H1 (cell line): ENCODE results near the gene RMND1. TPM values are rescaled to one million over a fixed set of nuclear protein-coding genes. Genes with fewer than 3 reads are reported as not detected.

Experiments used
- CTCF ChIA-PET: fragments of 300-600 bp; sonication (Branson Sonifier 250); formaldehyde crosslinking; loops from one replicate; lab custom pipeline; 2021; ENCODE audit not compliant: partially characterized antibody; lab: Charles Lee
- POLR2A ChIA-PET: fragments of 300-600 bp; sonication (Branson Sonifier 250); formaldehyde crosslinking; loops from one replicate; lab custom pipeline; 2021; ENCODE audit warnings: inconsistent platforms; ENCODE audit not compliant: partially characterized antibody; lab: Charles Lee
- DNase-seq, 2 experiments: peaks; one replicate each; pipeline versions ENCODE4 v3.0.0 to v3.0.0-alpha.2; 2010 to 2022; ENCODE audit warnings: low spot score in 2 of 2, low read depth in 1 of 2, mixed read lengths in 1 of 2
- FAIRE-seq: peaks from 2 replicates; lab custom pipeline; 2011; peaks lifted over from hg19 to GRCh38; lab: Jason Lieb, UNC
- H2AFZ ChIP-seq: 2 replicates; pipeline ENCODE4 v1.8.1; 2012; ENCODE audit warnings: low read length, inconsistent platforms
- H2AK5ac ChIP-seq: 2 replicates; pipeline ENCODE4 v1.6.1; 2013; ENCODE audit warnings: low read depth, low read length
- H2BK120ac ChIP-seq: replicated peaks from 2 replicates; pipeline ENCODE3; 2013; ENCODE audit warnings: low read depth, low read length, inconsistent platforms
- H2BK12ac ChIP-seq: 2 replicates; pipeline ENCODE4 v1.6.1; 2013; ENCODE audit warnings: low read depth, low read length
- H2BK15ac ChIP-seq: 2 replicates; pipeline ENCODE4 v1.6.1; 2013; ENCODE audit warnings: low read length
- H2BK20ac ChIP-seq: 2 replicates; pipeline ENCODE4 v1.6.1; 2013; ENCODE audit warnings: low read length
- H2BK5ac ChIP-seq: 2 replicates; pipeline ENCODE4 v1.6.1; 2013; ENCODE audit warnings: low read depth, low read length
- H3K14ac ChIP-seq: 2 replicates; pipeline ENCODE4 v1.6.1; 2013; ENCODE audit warnings: inconsistent platforms; ENCODE audit not compliant: insufficient read length
- H3K18ac ChIP-seq: 2 replicates; pipeline ENCODE4 v1.6.1; 2013; ENCODE audit warnings: low read length; ENCODE audit errors: extremely low read depth
- H3K23ac ChIP-seq: 2 replicates; pipeline ENCODE4 v1.6.1; 2013; ENCODE audit warnings: inconsistent platforms; ENCODE audit not compliant: insufficient read length
- H3K23me2 ChIP-seq: 2 replicates; pipeline ENCODE4 v1.6.1; 2013; ENCODE audit warnings: low read depth, low read length
- H3K27ac ChIP-seq: 2 replicates; pipeline ENCODE4 v1.6.1; 2011; ENCODE audit warnings: low read depth, low read length, inconsistent platforms
- H3K27me3 ChIP-seq, 4 experiments: replicated peaks in 1 of 4; 1 replicate in 1 of 4; 2 replicates in 3 of 4; pipeline versions ENCODE4 v1.6.1 to v1.8.1; 2011 to 2013; ENCODE audit warnings: low read length in 3 of 4, mild to moderate bottlenecking in 3 of 4, inconsistent platforms in 2 of 4, mixed read lengths in 2 of 4, moderate library complexity in 1 of 4; ENCODE audit not compliant: control insufficient read depth in 3 of 4, insufficient read depth in 3 of 4; ENCODE audit errors: extremely low read depth in 1 of 4
- H3K36me3 ChIP-seq, 4 experiments: 2 replicates each; pipeline versions ENCODE4 v1.6.1 to v1.8.1; 2011 to 2013; ENCODE audit warnings: mild to moderate bottlenecking in 4 of 4, low read length in 3 of 4, moderate library complexity in 2 of 4, control low read depth in 1 of 4, inconsistent platforms in 1 of 4; ENCODE audit not compliant: insufficient read depth in 4 of 4, control insufficient read depth in 2 of 4
- H3K4ac ChIP-seq: replicated peaks from 2 replicates; pipeline ENCODE3; 2013; ENCODE audit warnings: low read length, low read depth, mixed read lengths, inconsistent platforms; ENCODE audit not compliant: insufficient read length
- H3K4me1 ChIP-seq, 4 experiments: replicated peaks in 1 of 4; 1 replicate in 1 of 4; 2 replicates in 3 of 4; pipeline versions ENCODE4 v1.6.1 to v1.8.1; 2011 to 2013; ENCODE audit warnings: low read length in 3 of 4, inconsistent platforms in 2 of 4, mixed read lengths in 1 of 4; ENCODE audit not compliant: insufficient read depth in 4 of 4, control insufficient read depth in 3 of 4
- H3K4me2 ChIP-seq, 2 experiments: 2 replicates each; pipeline versions ENCODE4 v1.6.1 to v1.8.1; 2011 to 2013; ENCODE audit warnings: low read depth in 2 of 2, low read length in 2 of 2, control low read depth in 1 of 2, inconsistent platforms in 1 of 2, mild to moderate bottlenecking in 1 of 2; ENCODE audit not compliant: insufficient read depth in 1 of 2
- H3K4me3 ChIP-seq, 4 experiments: fragments of 200-600, 300-600 bp in 1 of 4; sonication (generic), shearing (Covaris generic), sonication (Bioruptor Twin) in 1 of 4; 2 replicates each; pipeline versions ENCODE4 v1.5.1 to v1.8.1; 2011 to 2016; ENCODE audit warnings: low read length in 4 of 4, low read depth in 3 of 4, control low read depth in 2 of 4, inconsistent platforms in 2 of 4, mild to moderate bottlenecking in 2 of 4, mixed read lengths in 1 of 4, moderate library complexity in 1 of 4; ENCODE audit not compliant: insufficient read depth in 2 of 4; ENCODE audit errors: extremely low read depth in 1 of 4
- H3K56ac ChIP-seq: replicated peaks from 2 replicates; pipeline ENCODE3; 2013; ENCODE audit warnings: low read depth, mild to moderate bottlenecking, mixed read lengths, low read length, inconsistent platforms; ENCODE audit not compliant: insufficient read length
- H3K79me1 ChIP-seq: 2 replicates; pipeline ENCODE4 v1.6.1; 2013; ENCODE audit warnings: low read depth, low read length, control low read depth
- H3K79me2 ChIP-seq, 2 experiments: 2 replicates each; pipeline versions ENCODE4 v1.6.1 to v1.8.1; 2012 to 2013; ENCODE audit warnings: low read length in 2 of 2, mild to moderate bottlenecking in 2 of 2, inconsistent platforms in 1 of 2; ENCODE audit not compliant: insufficient read depth in 2 of 2, control insufficient read depth in 1 of 2
- H3K9ac ChIP-seq, 4 experiments: replicated peaks in 1 of 4; 1 replicate in 1 of 4; 2 replicates in 3 of 4; pipeline versions ENCODE4 v1.6.1 to v1.8.1; 2011 to 2013; ENCODE audit warnings: low read depth in 3 of 4, low read length in 3 of 4, control low read depth in 2 of 4, mild to moderate bottlenecking in 2 of 4, moderate library complexity in 2 of 4, inconsistent platforms in 1 of 4; ENCODE audit errors: extremely low read depth in 1 of 4
- H3K9me3 ChIP-seq, 2 experiments: 2 replicates each; pipeline versions ENCODE4 v1.6.1 to v1.8.1; 2012 to 2013; ENCODE audit warnings: mild to moderate bottlenecking in 2 of 2, moderate library complexity in 2 of 2, control low read depth in 1 of 2, inconsistent platforms in 1 of 2, low read depth in 1 of 2, low read length in 1 of 2, mixed read lengths in 1 of 2; ENCODE audit not compliant: insufficient read depth in 2 of 2
- H4K20me1 ChIP-seq, 2 experiments: replicated peaks in 1 of 2; 2 replicates each; pipeline versions ENCODE3 to v1.8.1; 2011 to 2013; ENCODE audit warnings: inconsistent platforms in 2 of 2, low read length in 2 of 2, mild to moderate bottlenecking in 1 of 2; ENCODE audit not compliant: insufficient read depth in 2 of 2, control insufficient read depth in 1 of 2
- H4K5ac ChIP-seq: 2 replicates; pipeline ENCODE4 v1.6.1; 2013; ENCODE audit warnings: low read length, low read depth, mixed read lengths, inconsistent platforms; ENCODE audit not compliant: insufficient read length
- H4K8ac ChIP-seq: 2 replicates; pipeline ENCODE4 v1.8.0; 2013; ENCODE audit warnings: mild to moderate bottlenecking, moderate library complexity, low read length, inconsistent platforms; ENCODE audit not compliant: insufficient read depth; ENCODE audit errors: extremely low read depth
- H4K91ac ChIP-seq: replicated peaks from 2 replicates; pipeline ENCODE3; 2013; ENCODE audit warnings: low read length, mixed read lengths, inconsistent platforms; ENCODE audit not compliant: insufficient read length
- EGR1 ChIP-seq: IDR thresholded peaks from 2 replicates; pipeline ENCODE4 v1.6.1; 2011; ENCODE audit warnings: low read depth, low read length, borderline replicate concordance
- EZH2 ChIP-seq: fragments of 200-600 bp; sonication (generic); IDR thresholded peaks from 2 replicates; pipeline ENCODE4 v1.7.1; 2012; ENCODE audit warnings: low read depth, mild to moderate bottlenecking, moderate library complexity, low read length, inconsistent platforms; ENCODE audit not compliant: severe bottlenecking
- FOSL1 ChIP-seq: IDR thresholded peaks from 2 replicates; pipeline ENCODE4 v1.6.1; 2011; ENCODE audit warnings: mild to moderate bottlenecking, low read depth, low read length, moderate library complexity; ENCODE audit not compliant: insufficient read depth
- KDM1A ChIP-seq: fragments of 200-600, 300-600 bp; sonication (generic); IDR thresholded peaks from 2 replicates; pipeline ENCODE4 v1.7.1; 2016; ENCODE audit warnings: mild to moderate bottlenecking, low read length, borderline replicate concordance
- KDM5A ChIP-seq: fragments of 200-600 bp; IDR thresholded peaks from 2 replicates; pipeline ENCODE4 v1.7.1; 2012; ENCODE audit warnings: mild to moderate bottlenecking, low read length, inconsistent platforms, mixed read lengths
- RAD21 ChIP-seq, 2 experiments: IDR thresholded peaks in 1 of 2; conservative IDR thresholded peaks in 1 of 2; 2 replicates each; pipeline ENCODE4 v1.6.1; 2011; ENCODE audit warnings: low read depth in 2 of 2, low read length in 2 of 2, improper control_type of control experiment in 1 of 2, inconsistent platforms in 1 of 2, mild to moderate bottlenecking in 1 of 2, moderate library complexity in 1 of 2
- RFX5 ChIP-seq: IDR thresholded peaks from 2 replicates; pipeline ENCODE4 v1.6.1; 2011; ENCODE audit warnings: low read depth, low read length, improper control_type of control experiment, borderline replicate concordance
- RNF2 ChIP-seq: fragments of 200-900, 300-1000 bp; sonication (generic); IDR thresholded peaks from 2 replicates; pipeline ENCODE4 v1.7.1; 2016; ENCODE audit warnings: borderline replicate concordance, low read depth, mild to moderate bottlenecking, antibody characterized with exemption, low read length; ENCODE audit not compliant: poor library complexity, severe bottlenecking; ENCODE audit errors: missing control alignments
- SIN3A ChIP-seq, 2 experiments: IDR thresholded peaks in 1 of 2; conservative IDR thresholded peaks in 1 of 2; 2 replicates each; pipeline ENCODE4 v1.6.1; 2011 to 2012; ENCODE audit warnings: low read length in 2 of 2, improper control_type of control experiment in 1 of 2, low read depth in 1 of 2, mild to moderate bottlenecking in 1 of 2
- SP1 ChIP-seq: IDR thresholded peaks from 2 replicates; pipeline ENCODE4 v1.6.1; 2011; ENCODE audit warnings: low read depth, low read length
- YY1 ChIP-seq: IDR thresholded peaks from 2 replicates; pipeline ENCODE4 v1.6.1; 2011; ENCODE audit warnings: low read depth, mild to moderate bottlenecking, low read length
- WGBS, 2 experiments: shearing (Covaris generic) in 1 of 2; methylation state at CpG; one replicate each; pipeline versions ENCODE4 v1.1.6 to v1.1.7; 2013 to 2015; ENCODE audit warnings: low lambda C conversion rate in 2 of 2, mixed read lengths in 2 of 2, inconsistent platforms in 1 of 2, low coverage in 1 of 2, missing lambda C conversion rate in 1 of 2; ENCODE audit not compliant: insufficient replicate concordance in 2 of 2, insufficient coverage in 1 of 2, insufficient read length in 1 of 2; ENCODE audit errors: extremely low coverage in 1 of 2, missing lambda C conversion rate in 1 of 2; 5-methylcytosine and 5-hydroxymethylcytosine counted together
- polyA plus RNA-seq, 7 experiments: library from polyadenylated mRNA; depleted of rRNA in 3 of 7; stranded (reverse) in 5 of 7; unstranded in 2 of 7; fragments of >200 nt in 5 of 7; fragments of 200-250 nt in 2 of 7; gene quantifications; 1 replicate in 5 of 7; 2 replicates in 1 of 7; 4 replicates in 1 of 7; pipeline versions ENCODE4 v1.2.1 to v1.2.3, GENCODE V29; 2011 to 2013; ENCODE audit warnings: missing spikeins in 2 of 7, mixed read lengths in 2 of 7
- total RNA-seq: library from RNA; stranded (reverse); fragmentation: NEBNext Ultra II Directional; extraction: Animal tissue kit (Norgen Biotek cat#: 25700); gene quantifications from 2 replicates; pipeline ENCODE4 v1.2.1, GENCODE V29; 2021
- TF ChIP-seq, protein P1 (sequence below): IDR thresholded peaks from 2 replicates; pipeline ENCODE4 v1.6.1; 2011; ENCODE audit warnings: low read depth, mild to moderate bottlenecking, low read length; ENCODE audit not compliant: insufficient read depth

The RMND1 gene
- total and polyA plus RNA-seq, 2 of the 8 experiments (the other 6 are each of a cell fraction or from before 2014, with no cell fraction given) = 7.3 to 21.9 TPM

DNA sequence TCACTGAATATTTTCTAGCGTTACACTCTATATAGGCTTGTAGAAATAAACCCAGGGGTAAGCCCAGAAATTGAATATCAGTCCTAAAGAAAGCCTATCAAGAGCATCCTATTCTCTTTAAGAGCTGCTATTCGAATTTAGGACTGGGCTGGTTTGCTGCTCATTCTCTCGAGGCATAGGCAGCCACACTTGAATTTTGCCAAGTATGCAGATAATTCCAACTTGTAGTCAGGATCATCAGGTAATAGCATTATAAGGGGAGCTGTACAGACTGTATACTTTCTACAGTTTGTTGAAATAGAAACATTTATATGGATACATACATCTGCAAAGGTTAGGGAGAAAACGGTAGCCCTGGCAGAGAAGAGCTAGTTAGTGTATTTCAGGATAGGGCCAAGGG lies 58.5 kb downstream of the RMND1 start:
- no peak overlapping the region for H2AFZ ChIP-seq
- peaks cover 38 to 73% of the 10 kb centered on the region in 2 experiments for H3K79me2 ChIP-seq
- POLR2A ChIA-PET = interaction anchor here (0.8 to 5.9 kb wide), 7 partner anchors 12 to 75 kb away, joined by 3 to 60 read pairs (median 4); partner anchors contain the start of gene RMND1
- peak overlapping the region in 1 of 4 experiments; percentile 81; a peak in 2 of 8 replicates for H3K4me3 ChIP-seq
- no peak overlapping the region for H3K9ac ChIP-seq
- no peak overlapping the region for H3K56ac ChIP-seq
- no peak overlapping the region for H2BK12ac ChIP-seq
- no peaks in the 10 kb centered on the region for H3K27me3 ChIP-seq
- no peak overlapping the region for H2BK120ac ChIP-seq
- no peak overlapping the region for H3K14ac ChIP-seq
- H4K91ac ChIP-seq = no peak overlapping the region
- peaks cover 0 to 6% (median 0%) of the 10 kb centered on the region in 4 experiments; a peak in 4 of 8 replicates for H3K36me3 ChIP-seq
- H3K4ac ChIP-seq = no peak overlapping the region
- FAIRE-seq (no peak), DNase-seq (no peak)
- H3K27ac ChIP-seq = no peak overlapping the region
- H3K79me1 ChIP-seq = no peaks in the 10 kb centered on the region
- H2BK20ac ChIP-seq = no peak overlapping the region
- H4K20me1 ChIP-seq = peaks cover 6 to 16% of the 10 kb centered on the region in 2 experiments
- 82% methylated on average over 4 of the region's 4 CpGs; no CpG with 5 or more reads in 1 of the 2 experiments for WGBS, 2 experiments
- CTCF ChIA-PET = interaction anchor here (0.8 to 1.5 kb wide), 4 partner anchors 11 to 69 kb away, joined by 3 to 7 read pairs (median 3); no protein-coding TSS in a partner anchor
- H2BK15ac ChIP-seq = no peak overlapping the region
- H4K5ac ChIP-seq = no peak overlapping the region
- peak overlapping the region; percentile 88 to 90 for H3K4me2 ChIP-seq
- no peak overlapping the region for H3K18ac ChIP-seq
- no peaks in the 10 kb centered on the region for H3K9me3 ChIP-seq
- H3K23ac ChIP-seq = no peak overlapping the region
- peaks cover 8% of the 10 kb centered on the region for H3K23me2 ChIP-seq
- peaks cover 0 to 9% (median 4%) of the 10 kb centered on the region in 4 experiments; a peak in 3 of 7 replicates for H3K4me1 ChIP-seq
- no peak overlapping the region for H2BK5ac ChIP-seq
- H2AK5ac ChIP-seq = no peak overlapping the region
- H4K8ac ChIP-seq = no peak overlapping the region
- no peak for TF ChIP-seq KDM5A
- no peak for TF ChIP-seq EGR1
- no peak for TF ChIP-seq YY1
- TF ChIP-seq RAD21 (IDR thresholded peaks at IDR 0.05 in 1 of 2, conservative IDR thresholded peaks at IDR 0.05 in 1 of 2; ENCODE audit: low read depth in 2 of 2, low read length in 2 of 2) = no peak
- TF ChIP-seq SIN3A (conservative IDR thresholded peaks at IDR 0.05 in 1 of 2, IDR thresholded peaks at IDR 0.05 in 1 of 2; ENCODE audit: low read depth in 1 of 2, low read length in 2 of 2) = no peak
- TF ChIP-seq, protein P1, sequence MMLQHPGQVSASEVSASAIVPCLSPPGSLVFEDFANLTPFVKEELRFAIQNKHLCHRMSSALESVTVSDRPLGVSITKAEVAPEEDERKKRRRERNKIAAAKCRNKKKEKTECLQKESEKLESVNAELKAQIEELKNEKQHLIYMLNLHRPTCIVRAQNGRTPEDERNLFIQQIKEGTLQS = no peak
- TF ChIP-seq FOSL1 = no peak
- TF ChIP-seq KDM1A = no peak
- no peak for TF ChIP-seq RNF2
- TF ChIP-seq EZH2 = no peak
- no peak for TF ChIP-seq RFX5
- TF ChIP-seq SP1 = no peak
